Measurements from ENCODE around the gene HTRA2.

HTRA2 gene

GRCh38 chr2:74499267-74499939, 30.3 kb upstream of the HTRA2 start, which contains the start of gene LBX2:
Gene LBX2 (minus strand): TSS chr2:74499603. CDS start chr2:74499537, 66 bp downstream.
- H3K27me3 ChIP-seq (ENCODE audit: low read depth, low read length), result no peaks in the 10 kb centered on the region
- H3K4me2 ChIP-seq (ENCODE audit: low read length), result no peak within 1 kb of the TSS
- H3K4me3 ChIP-seq (ENCODE audit: low read length), result no peak within 1 kb of the TSS

GRCh38 chr2:74499940-74500577, 29.7 kb upstream of the HTRA2 start:
- Histone ChIP-seq H4K20me1 (ENCODE audit: insufficient read depth, low read length) (no peaks in the 10 kb centered on the region), H3K9ac (ENCODE audit: low read length) (no peak overlapping the region), H3K4me2 (ENCODE audit: low read length) (no peak overlapping the region), H2AFZ (ENCODE audit: low read depth, low read length) (no peak overlapping the region), H3K36me3 (replicated peaks; ENCODE audit: low read depth, low read length) (peaks cover 2% of the 10 kb centered on the region), H3K9me3 (ENCODE audit: insufficient read depth, low read length) (no peaks in the 10 kb centered on the region), H3K4me3 (ENCODE audit: low read length) (no peak overlapping the region), H3K79me2 (ENCODE audit: low read length) (no peaks in the 10 kb centered on the region), H3K27ac (ENCODE audit: low read length) (no peak overlapping the region), H3K27me3 (ENCODE audit: low read depth, low read length) (no peaks in the 10 kb centered on the region), H3K4me1 (ENCODE audit: low read length) (peaks cover 4% of the 10 kb centered on the region; the same call in 1 of the 2 replicates)
- TF ChIP-seq EZH2phosphoT487 (IDR thresholded peaks at IDR 0.05; ENCODE audit: low read depth), result no peak
- no peak for TF ChIP-seq CTCF (IDR thresholded peaks at IDR 0.05; ENCODE audit: low read depth, low read length)

More at GRCh38 chr2:74499267-74499939, 30.3 kb upstream of the HTRA2 start, which contains the start of gene LBX2:
- no peaks in the 10 kb centered on the region for H3K36me3 ChIP-seq (replicated peaks; ENCODE audit: low read depth, low read length)
- no peak within 1 kb of the TSS for H2AFZ ChIP-seq (ENCODE audit: low read depth, low read length)
- TF ChIP-seq CTCF (IDR thresholded peaks at IDR 0.05; ENCODE audit: low read depth, low read length) (no peak), EZH2phosphoT487 (IDR thresholded peaks at IDR 0.05; ENCODE audit: low read depth) (no peak)
- no peaks in the 10 kb centered on the region for H4K20me1 ChIP-seq (ENCODE audit: insufficient read depth, low read length)
- no peaks in the 10 kb centered on the region for H3K79me2 ChIP-seq (ENCODE audit: low read length)
- no peaks in the 10 kb centered on the region for H3K9me3 ChIP-seq (ENCODE audit: insufficient read depth, low read length)
- H3K9ac ChIP-seq (ENCODE audit: low read length), result no peak within 1 kb of the TSS
- H3K27ac ChIP-seq (ENCODE audit: low read length), result no peak within 1 kb of the TSS
- peaks cover 4% of the 10 kb centered on the region; the same call in 1 of the 2 replicates for H3K4me1 ChIP-seq (ENCODE audit: low read length)

- Histone ChIP-seq H4K20me1 (ENCODE audit: insufficient read depth, low read length) (no peaks in the 10 kb centered on the region), H3K4me3 (ENCODE audit: low read length) (no peak overlapping the region), H2AFZ (ENCODE audit: low read depth, low read length) (no peak overlapping the region), H3K27ac (ENCODE audit: low read length) (no peak overlapping the region), H3K36me3 (replicated peaks; ENCODE audit: low read depth, low read length) (peaks cover 7% of the 10 kb centered on the region), H3K27me3 (ENCODE audit: low read depth, low read length) (no peaks in the 10 kb centered on the region), H3K79me2 (ENCODE audit: low read length) (no peaks in the 10 kb centered on the region), H3K4me1 (ENCODE audit: low read length) (peaks cover 8% of the 10 kb centered on the region; the same call in 1 of the 2 replicates), H3K9ac (ENCODE audit: low read length) (no peak overlapping the region), H3K9me3 (ENCODE audit: insufficient read depth, low read length) (no peaks in the 10 kb centered on the region), H3K4me2 (ENCODE audit: low read length) (no peak overlapping the region)
- TF ChIP-seq EZH2phosphoT487 (IDR thresholded peaks at IDR 0.05; ENCODE audit: low read depth) (no peak), CTCF (IDR thresholded peaks at IDR 0.05; ENCODE audit: low read depth, low read length) (no peak)
These were observed 29.2 kb upstream of the HTRA2 start for GRCh38 chr2:74500578-74500946.

- TF ChIP-seq EZH2phosphoT487 (IDR thresholded peaks at IDR 0.05; ENCODE audit: low read depth) (no peak), CTCF (IDR thresholded peaks at IDR 0.05; ENCODE audit: low read depth, low read length) (no peak)
- no peak overlapping the region for H3K27ac ChIP-seq (ENCODE audit: low read length)
- no peaks in the 10 kb centered on the region for H3K9me3 ChIP-seq (ENCODE audit: insufficient read depth, low read length)
- H3K27me3 ChIP-seq (ENCODE audit: low read depth, low read length), result no peaks in the 10 kb centered on the region
- no peak overlapping the region for H2AFZ ChIP-seq (ENCODE audit: low read depth, low read length)
- no peaks in the 10 kb centered on the region for H4K20me1 ChIP-seq (ENCODE audit: insufficient read depth, low read length)
- peaks cover 5% of the 10 kb centered on the region for H3K79me2 ChIP-seq (ENCODE audit: low read length)
- peaks cover 14% of the 10 kb centered on the region; the same call in 1 of the 2 replicates for H3K4me1 ChIP-seq (ENCODE audit: low read length)
- no peak overlapping the region for H3K4me3 ChIP-seq (ENCODE audit: low read length)
- H3K4me2 ChIP-seq (ENCODE audit: low read length), result no peak overlapping the region
- H3K9ac ChIP-seq (ENCODE audit: low read length), result no peak overlapping the region
- peaks cover 13% of the 10 kb centered on the region for H3K36me3 ChIP-seq (replicated peaks; ENCODE audit: low read depth, low read length)
These were observed 28.2 kb upstream of the HTRA2 start for GRCh38 chr2:74501335-74502071.
